ENCODE results near the gene CLEC1A.

Gene CLEC1A

DNA sequence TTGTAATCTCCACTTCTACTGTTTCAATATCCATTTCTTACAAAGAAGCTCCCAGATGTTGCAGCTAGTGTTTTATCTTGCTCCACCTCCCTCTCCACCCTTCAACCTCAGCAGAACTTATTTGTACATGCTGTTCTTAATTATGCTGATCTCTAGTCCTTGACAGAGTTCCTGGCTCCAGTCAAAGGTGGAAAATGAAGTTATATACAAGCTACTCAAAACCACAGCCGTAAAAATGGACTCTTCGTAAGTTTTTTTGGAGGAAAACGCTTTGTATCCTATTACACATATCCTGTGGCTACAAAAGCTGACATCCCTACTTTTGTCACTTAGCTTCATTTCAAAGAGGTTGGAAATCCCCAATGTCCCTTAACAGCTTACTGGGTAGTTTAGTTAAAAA lies 1.3 kb downstream of the CLEC1A start:
- DNase-seq = no peak

DNA sequence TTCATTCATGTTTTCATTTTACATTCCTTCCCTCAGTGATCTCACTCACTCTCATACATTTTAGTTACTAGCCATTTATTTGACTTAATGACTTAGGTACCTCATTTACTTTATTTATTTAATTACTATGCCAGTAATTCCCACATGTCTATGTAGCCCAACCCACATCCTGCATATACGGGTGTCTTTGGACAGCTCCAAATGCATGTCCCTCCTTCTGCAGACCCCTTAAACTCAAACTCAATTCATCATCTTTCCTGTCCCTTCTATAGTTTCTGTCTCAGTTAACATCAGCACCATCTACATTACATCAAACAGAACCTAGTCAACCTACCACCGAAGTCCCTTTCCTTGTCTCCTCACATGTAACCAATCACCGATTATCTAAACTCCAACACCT lies 2.8 kb downstream of the CLEC1A start:
- DNase-seq = no peak

DNA sequence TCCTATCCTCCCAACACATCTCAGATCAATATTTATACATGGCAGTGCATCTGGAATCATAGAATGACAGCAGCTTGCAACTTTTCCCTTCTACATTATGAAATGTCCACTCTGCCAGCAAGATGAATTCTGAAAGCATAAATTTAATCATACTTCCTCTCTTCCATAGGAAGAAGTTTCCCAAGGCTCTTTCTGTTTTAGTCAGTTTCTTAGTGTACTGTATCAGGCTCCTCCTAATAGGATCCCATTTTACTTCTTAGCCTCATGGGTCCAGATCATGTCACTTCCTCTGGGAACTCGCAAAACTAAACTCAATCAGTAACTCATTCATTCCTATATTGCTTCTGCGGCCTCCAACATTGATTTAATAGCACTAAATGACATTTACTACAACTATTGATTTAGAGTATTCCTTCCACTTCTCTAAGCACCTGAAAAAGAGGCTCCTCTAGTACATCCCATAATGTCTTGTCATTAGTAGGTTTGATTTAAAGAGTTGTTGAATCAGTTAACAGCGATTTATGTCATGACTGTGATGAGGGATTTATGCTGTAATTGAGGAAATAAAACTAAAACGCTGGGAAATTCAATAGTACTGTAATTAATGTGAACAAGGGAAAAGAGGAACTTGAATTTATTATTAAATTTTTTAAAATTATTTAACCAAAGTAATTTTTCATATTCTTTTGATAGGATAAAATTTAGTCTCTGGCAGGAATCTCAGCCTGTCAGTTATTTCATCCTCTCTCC lies 4.0 kb downstream of the CLEC1A start:
- no peak for DNase-seq

DNA sequence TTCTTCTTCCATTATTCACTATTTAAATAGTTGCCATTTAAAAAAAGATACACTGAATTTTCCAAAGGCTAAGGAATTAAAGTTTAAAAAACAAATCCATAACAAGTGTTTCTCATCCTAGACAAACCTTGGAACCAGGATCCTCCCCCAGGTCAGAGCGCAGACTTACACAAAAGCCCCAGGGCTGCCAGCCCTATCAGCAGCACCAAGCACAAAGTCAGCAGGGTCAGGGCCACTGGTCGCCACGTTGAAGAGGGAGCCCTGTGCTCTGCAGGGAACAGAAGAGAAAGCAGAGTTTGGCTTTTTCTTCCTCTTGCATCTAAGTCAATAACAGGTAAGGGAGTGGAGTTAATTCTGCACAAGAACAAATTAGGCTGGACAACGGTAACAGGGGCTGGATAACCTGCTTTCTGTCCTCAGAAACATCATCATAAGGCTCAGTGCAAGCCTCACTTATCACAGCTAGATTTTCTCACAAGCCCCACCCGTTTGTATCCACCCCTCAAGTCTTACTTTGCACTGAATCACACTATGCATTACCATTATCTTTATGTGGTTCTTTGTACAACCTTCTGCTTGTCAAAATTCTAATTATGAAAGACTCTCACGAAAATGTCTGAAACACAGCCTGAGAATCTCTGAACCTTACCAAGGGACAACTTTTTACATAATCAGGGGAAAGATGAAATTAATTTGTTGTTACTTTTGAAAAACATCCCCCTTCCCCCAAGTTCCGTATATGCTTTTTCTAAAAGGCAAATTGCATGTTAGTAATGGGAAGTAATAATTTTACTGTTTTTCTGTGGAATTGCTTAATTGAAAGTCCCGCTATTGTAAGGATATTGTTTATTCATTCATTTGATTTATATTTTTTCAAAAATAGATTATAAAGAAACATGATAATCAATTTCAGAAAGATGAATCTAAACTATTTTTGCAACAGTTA lies 9.6 kb downstream of the CLEC1A start:
- no peak for DNase-seq

DNA sequence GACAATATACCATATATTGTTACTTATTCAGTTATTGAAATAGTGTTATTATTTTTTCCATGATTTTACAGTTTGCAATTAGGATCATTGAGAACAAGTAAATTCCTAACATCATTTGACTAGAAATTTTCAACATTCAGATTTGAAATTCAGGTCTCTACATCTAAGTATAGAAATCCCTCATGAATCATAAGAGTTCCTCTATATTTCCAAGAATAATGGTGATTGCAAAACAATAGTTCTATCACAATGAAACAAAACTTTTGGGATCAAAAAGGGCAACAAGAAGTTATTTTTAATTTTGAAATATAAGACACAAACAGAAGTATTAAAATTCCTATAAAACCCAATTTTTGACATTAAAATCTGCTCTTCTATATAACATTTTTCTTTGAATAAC lies 10.8 kb downstream of the CLEC1A start:
- DNase-seq = no peak

DNA sequence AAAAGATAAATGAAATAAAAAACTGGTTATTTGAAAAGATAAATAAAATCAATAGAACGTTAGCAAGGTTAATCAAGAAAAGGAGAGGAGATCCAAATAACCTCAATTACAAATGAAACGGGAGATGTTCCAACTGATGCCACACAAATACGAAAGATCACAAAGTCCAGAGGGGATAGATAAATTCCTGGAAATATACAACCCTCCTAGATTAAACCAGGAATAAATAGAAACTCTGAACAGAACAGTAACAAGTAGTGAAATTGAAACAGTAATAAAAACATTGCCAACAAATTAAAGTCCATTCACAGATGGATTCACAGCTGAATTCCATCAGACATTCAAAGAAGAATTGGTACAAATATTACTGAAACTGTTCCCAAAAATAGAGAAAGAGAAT lies 12.4 kb downstream of the CLEC1A start:
- no peak for DNase-seq

DNA sequence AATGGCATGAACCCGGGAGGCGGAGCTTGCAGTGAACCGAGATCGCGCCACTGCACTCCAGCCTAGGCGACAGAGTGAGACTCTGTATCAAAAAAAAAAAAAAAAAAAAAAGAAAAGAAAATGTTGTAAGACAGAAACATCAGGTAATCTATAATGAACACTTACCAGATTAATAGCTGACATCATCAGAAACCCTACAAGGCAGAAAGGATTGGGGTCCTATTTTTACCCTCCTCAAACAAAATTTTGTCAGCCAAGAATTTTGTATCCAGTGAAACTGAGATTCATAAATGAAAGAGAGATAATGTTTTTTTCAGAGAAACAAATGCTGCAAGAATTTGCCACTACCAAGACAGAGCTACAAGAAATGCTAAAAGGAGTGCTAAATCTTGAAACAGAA lies 14.1 kb downstream of the CLEC1A start:
- no peak for DNase-seq

DNA sequence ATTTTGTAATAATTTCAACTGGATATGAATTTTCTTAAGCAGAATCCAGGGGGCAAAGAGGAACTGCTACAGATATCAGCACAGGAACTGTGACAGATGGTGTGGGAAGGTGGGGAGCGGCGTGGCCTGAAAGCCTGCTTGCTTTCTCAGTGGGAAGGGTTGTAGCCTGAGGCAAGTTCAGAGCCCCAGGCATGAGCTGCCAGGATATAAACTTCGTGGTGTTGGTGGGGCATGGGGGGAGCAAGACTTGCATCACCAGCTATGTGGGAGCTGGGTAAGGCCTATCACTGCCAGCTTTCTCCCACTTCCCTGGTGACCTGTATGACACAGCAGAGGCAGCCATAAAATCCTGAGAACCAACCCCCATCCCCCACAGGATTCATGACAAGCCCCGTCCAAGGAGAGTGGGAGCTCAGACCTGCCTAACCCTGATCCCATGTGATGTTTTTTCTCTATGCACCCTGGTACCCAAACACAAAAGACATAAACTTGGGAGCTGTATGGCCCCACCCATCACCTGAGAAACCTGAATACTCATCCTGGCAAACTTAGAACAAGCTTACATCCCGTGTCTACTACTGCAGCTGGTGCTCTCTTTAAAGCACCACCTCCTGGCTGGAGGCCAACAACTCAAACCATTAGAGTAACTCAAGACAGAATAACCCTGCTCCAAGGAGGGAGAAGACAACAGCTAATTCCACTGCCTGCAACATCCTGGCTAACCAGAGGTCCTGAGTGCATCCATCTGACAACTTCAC lies 16.5 kb downstream of the CLEC1A start:
- no peak for DNase-seq

DNA sequence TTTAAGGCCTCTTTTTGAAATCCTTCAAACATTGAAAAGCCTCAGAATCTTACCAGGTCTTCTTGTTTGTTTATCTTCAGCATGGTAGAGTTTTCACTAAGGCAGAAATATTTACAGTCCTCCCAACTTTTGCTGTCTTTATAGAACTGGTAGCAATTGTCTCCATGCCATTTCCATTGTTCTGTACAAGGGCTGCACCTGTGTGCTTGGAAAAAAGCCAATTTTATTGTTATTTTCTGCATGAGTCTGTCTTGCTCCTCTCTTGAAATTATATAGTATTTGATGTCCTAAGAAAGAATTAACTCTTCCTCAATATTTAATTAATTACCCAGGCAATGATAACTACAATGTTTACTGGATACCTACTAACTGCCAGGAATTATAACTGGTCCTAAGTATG lies 23.3 kb downstream of the CLEC1A start:
- DNase-seq = no peak

DNA sequence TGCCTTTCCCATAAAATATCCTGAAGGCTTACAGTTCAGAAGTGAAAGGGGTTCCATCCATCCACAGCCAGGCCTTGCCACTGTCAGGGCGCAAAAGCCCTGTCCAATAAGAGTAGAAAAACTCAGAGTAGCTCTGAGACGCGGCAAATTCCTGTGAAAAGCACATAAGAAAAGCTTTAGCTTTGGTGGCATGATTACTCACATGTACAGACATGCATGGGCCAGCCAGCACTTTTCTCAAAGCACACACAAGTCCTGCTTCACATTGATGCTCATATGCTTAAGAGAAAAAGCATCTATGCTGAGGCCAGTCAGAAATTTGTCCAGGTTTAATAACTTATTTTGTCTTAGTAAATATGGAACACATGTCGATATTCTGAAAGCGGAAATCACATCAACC lies 25.5 kb downstream of the CLEC1A start:
- DNase-seq = no peak

DNA sequence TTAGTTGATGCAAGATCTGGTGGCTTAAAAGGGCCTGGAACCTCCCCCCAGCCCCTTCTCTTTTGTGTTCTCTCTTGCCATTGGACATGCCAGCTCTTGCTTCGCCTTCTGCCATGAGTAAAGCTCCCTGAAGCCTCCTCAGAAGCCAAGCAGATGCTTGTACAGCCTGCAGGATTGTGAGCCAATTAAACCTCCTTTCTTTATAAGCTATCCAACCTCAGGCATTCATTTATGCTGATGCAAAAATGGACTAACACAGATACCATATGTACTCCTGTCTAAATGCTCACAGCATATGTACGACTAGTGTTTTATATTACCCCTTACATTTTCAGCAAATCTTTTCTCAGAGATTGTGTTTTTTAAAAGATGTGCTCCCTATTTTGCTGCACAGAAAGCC lies 26.7 kb downstream of the CLEC1A start:
- DNase-seq = no peak

DNA sequence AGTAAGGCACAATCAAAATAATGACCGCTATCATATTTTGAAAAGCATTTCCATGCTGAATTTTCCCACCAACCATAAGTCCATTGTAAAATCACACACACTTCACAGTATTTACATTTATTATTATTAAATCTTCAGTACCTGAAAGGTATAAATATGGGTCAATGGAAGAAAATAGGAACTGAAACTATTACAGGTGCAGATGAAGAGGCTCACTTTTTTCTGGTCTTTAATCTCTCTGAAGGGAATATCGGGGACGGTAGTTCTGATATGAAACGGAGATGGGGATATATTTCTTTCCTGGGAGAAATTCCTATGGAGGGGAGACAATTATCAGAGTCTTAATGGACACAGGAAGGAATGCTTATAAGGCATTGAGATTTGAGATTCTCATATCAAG lies 28.4 kb downstream of the CLEC1A start:
- DNase-seq = no peak

DNA sequence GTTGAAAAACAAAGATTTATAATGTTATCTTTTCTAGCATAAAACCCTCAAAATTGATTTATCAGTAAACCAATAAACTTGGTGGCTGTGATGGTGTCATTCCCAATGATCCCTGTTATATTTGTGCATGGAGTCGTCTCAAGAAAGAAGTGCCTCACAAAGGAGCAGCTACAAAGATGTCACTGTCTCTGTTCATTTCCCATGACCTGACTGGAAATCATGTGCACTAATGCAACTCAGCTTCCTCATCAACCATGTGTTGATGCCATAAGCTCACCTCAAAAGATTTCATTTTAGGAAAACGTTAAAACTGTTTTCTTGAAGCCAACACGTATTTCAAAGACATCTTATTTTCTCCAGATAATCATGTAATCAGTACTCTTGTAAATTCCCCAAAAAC lies 28.8 kb downstream of the CLEC1A start:
- DNase-seq = no peak

DNA sequence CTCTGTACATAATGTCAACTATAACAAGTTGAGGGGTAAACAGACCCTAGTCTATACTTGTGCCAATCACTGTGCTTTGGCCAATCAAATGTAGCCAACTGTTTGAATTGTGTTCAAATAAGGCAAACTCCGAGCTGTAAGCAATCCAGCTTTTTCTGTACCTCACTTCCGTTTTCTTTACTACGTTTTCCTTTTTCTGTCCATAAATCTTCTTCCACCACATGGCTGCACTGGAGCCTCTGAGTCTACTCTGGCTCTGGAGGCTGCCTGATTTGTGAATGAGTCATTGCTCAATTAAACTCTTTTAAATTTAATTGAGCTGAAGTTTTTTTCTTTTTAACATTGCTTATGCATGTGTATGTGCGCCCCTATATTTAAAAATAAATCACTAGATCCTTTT lies 29.7 kb downstream of the CLEC1A start:
- DNase-seq = no peak

DNA sequence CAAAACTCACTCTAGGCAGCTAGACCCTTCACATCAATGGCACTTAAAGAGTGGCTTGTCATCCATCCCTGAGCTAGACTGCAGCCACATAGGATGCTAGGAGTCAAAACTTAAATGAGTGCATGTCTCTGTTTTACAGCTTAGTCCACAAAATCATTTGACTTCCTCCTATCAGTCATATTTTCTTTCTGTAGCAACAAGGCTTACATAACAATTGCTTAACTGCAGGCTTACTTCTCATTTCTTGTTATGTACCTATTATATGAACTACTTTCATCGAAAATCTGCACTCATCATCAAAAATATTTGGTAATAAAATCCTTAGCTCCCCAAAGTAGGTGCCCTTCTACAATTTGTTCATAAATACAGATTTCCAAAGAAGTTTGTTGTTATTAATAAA lies 30.1 kb downstream of the CLEC1A start:
- no peak for DNase-seq

DNA sequence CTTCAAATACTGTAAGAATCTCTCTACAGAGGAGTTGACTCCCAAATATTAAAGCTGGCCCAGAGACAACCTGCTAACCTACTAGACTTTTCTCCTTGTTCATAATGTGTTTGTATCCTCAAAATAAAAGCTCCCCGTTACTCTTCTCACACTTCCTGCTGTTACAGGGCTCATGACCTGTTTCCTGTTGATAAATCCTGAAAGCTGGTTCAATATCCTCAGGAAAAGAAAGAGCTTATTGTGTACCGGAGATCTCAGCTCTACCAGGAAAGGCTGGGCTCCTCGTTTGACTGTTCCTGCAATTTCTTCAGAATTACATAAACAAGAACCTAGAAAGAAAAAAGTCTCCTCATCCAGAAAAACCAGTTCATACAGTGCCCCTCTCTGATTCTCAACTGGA lies 30.8 kb downstream of the CLEC1A start:
- DNase-seq = no peak

DNA sequence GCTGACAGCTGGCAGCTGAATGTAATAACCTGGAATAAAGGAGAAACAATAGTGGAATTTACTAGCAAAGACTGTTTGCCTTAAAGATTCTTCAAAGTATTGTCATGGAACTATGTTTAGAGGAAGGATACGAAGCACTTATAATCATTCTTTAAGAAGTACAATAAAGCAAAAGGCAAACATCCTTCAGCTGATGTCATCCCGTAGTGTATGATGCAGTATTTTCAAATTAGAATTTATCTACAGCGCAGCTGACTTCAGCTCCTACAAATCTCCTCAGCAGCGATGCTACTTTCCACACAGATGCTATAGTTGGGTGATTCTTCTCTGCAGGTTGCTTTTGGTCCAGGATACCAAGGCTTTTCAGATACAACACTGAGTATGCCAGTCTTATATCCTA lies 31.5 kb downstream of the CLEC1A start:
- no peak for DNase-seq

DNA sequence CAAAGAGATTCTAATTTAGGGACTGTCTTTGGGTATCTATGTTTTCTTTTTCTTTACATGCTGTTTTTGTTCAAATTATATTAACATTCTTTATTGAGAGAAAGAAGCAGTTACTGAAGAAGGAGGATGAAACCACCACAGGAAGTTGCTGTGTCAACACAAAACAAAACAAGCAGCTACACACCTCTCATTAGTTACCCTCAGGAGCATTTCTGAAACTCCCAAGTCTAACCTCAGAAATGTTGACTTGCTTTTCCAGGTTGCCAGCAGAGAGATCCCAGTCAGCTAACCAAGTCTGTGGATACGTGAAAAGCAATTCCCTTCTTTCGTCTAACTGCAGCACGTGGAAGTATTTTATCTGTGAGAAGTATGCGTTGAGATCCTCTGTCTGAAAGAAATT lies 33.5 kb downstream of the CLEC1A start:
- DNase-seq = no peak

DNA sequence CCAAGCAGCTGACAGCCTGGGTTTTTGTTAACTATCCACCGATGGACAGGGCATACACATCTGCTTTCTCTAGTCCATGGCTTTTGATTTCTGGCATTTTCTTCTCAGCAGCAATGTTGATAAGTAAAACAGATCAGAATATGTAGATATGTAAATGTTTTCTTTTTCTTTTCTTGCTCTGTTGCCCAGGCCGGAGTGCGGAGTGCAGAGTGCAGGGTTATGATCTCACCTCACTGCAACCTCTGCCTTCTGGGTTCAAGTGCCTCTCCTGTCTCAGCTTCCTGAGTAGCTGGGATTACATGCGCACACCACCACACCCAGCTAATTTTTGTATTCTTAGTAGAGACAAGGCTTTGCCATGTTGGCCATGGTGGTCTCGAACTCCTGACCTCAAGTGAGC lies 40.4 kb downstream of the CLEC1A start:
- no peak for DNase-seq

DNA sequence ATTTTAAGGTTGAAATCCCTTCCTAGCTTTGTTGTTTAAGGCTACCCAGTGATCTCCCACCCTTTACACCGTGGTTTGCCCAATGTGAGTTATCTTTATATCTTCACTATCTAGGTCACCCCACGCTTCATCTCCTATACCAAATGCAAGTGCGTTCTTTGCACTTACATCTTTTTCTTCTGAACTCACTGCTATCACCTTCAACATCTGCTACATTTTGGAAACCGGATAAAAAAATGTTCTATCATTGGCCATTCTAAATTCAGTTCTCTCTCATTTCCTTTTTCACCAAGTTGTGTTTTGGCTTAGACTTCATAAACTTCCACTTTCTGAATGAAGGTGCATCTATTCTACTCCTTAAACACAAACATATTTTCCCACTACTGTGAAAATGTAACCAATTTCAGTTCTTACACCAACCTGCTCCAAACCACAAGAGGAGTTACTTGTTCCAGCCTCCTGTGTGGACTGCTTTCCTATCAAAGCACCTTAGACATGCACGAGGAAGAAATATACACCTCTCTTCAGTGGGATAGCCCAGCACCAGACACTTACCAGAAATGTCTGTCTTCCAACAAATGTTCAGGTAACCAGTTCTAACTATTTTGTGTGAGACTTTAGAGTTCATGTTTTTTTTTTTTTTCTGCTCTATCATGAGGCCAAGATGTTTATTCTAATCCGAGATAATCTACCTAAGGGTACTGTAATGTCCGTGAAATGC lies 46.4 kb downstream of the CLEC1A start:
- DNase-seq = no peak

DNA sequence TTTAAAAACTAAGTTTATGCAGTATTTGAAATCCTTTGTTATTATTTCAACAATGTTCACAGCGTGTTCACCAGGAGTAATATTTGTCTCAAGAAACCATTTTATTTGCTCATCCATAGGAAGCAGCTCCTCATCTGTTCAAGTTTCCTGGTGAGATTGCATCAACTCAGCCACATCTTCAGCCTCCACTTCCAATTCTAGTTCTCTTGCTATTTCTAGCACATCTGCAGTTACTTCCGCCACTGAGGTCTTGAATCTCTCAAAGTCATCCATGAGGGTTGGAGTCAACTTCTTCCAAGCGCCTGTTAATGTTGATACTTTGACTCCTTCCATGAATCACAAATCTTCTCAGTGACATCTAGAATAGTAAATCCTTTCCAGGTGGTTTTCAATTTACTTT lies 50.3 kb downstream of the CLEC1A start:
- no peak for DNase-seq

DNA sequence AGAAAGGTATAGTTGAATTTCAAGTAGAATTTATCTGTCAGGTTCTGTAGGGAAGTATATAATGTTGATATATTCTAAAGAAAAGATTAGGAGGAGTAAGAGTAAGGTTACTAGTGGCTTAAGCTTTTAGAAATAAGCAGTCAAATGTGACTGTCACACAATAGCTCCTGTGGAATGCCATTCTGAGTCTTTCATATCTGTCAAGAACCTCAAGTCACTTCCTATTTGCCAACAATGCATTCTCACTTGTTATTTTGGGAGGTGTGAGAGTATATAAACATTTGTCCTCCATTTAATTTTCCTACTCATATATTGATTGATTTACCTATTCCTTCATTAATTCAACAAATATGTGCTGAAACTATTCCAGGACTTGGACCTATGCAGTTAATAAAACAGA lies 56.6 kb downstream of the CLEC1A start:
- no peak for DNase-seq
